Activated naive CD8-positive, alpha-beta T cell treated with anti-CD3 and anti-CD28 coated beads, Interleukin-2, amount 10 ng/mL, durations not matched to agents 7 days and 5 days (primary cell): ENCODE results near the gene RSPH6A. TPM values are rescaled to one million over a fixed set of nuclear protein-coding genes. Genes with fewer than 3 reads are reported as not detected.
A peak's percentile ranks its signal among the peaks of the same experiment; 100 is the strongest.
"Not testable (repeated sequence)": the region's sequence is repeated elsewhere in the genome, so short reads cannot be mapped to it uniquely, and the experiment has no call there.

Experiments used
- ATAC-seq: fragments of 150-1000 bp; cut with Tn5 transposase; one replicate; pipeline ENCODE4 v1.10.0; 2021; ENCODE audit warnings: low read depth, moderate library complexity
- POLR2A ChIA-PET: fragments of 350-600 bp; sonication (Branson Sonifier 250); formaldehyde crosslinking; loops from one replicate; lab custom pipeline; 2021; ENCODE audit warnings: antibody characterized with exemption; lab: Charles Lee
- DNase-seq: peaks from one replicate; pipeline ENCODE4 v3.0.0; 2021
- H3K27ac Mint-ChIP-seq: one replicate; pipeline ENCODE4 v1.8.0; 2022; ENCODE audit warnings: mild to moderate bottlenecking, mixed read lengths
- H3K27me3 Mint-ChIP-seq: one replicate; pipeline ENCODE4 v1.8.0; 2022; ENCODE audit warnings: mild to moderate bottlenecking, moderate library complexity, mixed read lengths
- H3K36me3 Mint-ChIP-seq: one replicate; pipeline ENCODE4 v1.8.0; 2021; ENCODE audit warnings: mild to moderate bottlenecking, mixed read lengths
- H3K4me1 Mint-ChIP-seq: one replicate; pipeline ENCODE4 v1.8.0; 2021; ENCODE audit warnings: mixed read lengths
- H3K4me3 Mint-ChIP-seq: one replicate; pipeline ENCODE4 v1.8.0; 2022; ENCODE audit warnings: mild to moderate bottlenecking, moderate library complexity, mixed read lengths
- H3K9me3 Mint-ChIP-seq: one replicate; pipeline ENCODE4 v1.8.0; 2021; ENCODE audit warnings: mixed read lengths
- total RNA-seq, 2 experiments: library from RNA; stranded (reverse); gene quantifications; one replicate each; pipeline ENCODE4 v1.2.3, GENCODE V29; 2021

RSPH6A gene
- total RNA-seq, 2 experiments from 2014 or later = 0.30 to 0.40 TPM

DNA sequence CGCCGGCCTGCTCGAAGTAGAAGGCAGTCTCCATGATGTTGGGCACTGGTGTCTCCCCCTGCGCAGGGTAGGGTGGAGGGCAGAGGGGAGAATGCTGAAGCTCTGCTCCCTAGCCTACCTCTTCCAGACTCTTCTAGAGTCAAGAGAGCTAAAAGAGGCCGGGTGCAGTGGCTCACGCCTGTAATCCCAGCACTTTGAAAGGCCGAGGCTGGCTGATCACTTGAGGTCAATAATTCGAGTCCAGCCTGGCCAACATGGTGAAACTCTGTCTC lies 10.2 kb downstream of the RSPH6A start:
- POLR2A ChIA-PET = no interaction called here
- no peaks in the 10 kb centered on the region for H3K9me3 Mint-ChIP-seq
- H3K4me1 Mint-ChIP-seq = peaks cover 6% of the 10 kb centered on the region
- no peak overlapping the region for H3K27ac Mint-ChIP-seq
- no peak for DNase-seq
- no peak overlapping the region for H3K4me3 Mint-ChIP-seq
- ATAC-seq = no peak
- no peaks in the 10 kb centered on the region for H3K36me3 Mint-ChIP-seq
- H3K27me3 Mint-ChIP-seq = peaks cover 21% of the 10 kb centered on the region

- Mint-ChIP-seq H3K27me3 (peaks cover 25% of the 10 kb centered on the region), H3K36me3 (no peaks in the 10 kb centered on the region), H3K9me3 (no peaks in the 10 kb centered on the region), H3K27ac (no peak overlapping the region), H3K4me3 (no peak overlapping the region), H3K4me1 (peaks cover under 1% of the 10 kb centered on the region)
- POLR2A ChIA-PET = no interaction called here
- ATAC-seq = no peak
- DNase-seq = no peak
Measured at GRCh38 chr19:45804140-45804958, 10.8 kb downstream of the RSPH6A start.

DNA sequence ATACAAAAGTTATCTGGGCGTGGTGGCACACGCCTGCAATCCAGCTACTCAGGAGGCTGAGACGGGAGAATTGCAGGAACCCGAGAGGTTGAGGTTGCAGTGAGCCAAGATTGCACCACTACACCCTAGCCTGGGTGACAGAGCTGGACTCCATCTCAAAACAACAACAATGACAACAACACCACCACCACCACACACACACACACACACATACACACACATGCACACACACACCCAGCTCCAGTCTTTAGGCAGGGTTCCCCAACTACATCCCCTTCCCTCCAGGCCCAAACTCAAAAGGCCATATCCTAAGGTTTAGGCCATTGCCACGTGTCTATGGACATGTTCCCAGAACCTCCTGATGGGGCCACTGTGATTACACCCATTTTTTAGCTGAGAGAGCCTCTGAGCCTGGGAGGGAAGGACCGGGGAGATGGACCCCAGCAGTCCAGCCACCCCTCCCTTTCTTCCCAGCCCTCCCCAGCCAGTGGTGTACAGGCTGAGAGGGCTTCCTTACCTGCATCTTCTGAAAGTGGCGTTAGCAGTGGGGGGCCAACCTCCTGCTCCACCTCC lies 13.4 kb downstream of the RSPH6A start:
- no peak for ATAC-seq
- no peak for DNase-seq
- Mint-ChIP-seq H3K36me3 (no peaks in the 10 kb centered on the region), H3K4me1 (peaks cover 5% of the 10 kb centered on the region), H3K27ac (no peak overlapping the region), H3K4me3 (no peak overlapping the region), H3K9me3 (no peaks in the 10 kb centered on the region), H3K27me3 (peaks cover 35% of the 10 kb centered on the region)
- POLR2A ChIA-PET = no interaction called here

- Mint-ChIP-seq H3K27me3 (peaks cover 49% of the 10 kb centered on the region), H3K9me3 (no peaks in the 10 kb centered on the region), H3K4me1 (peaks cover 5% of the 10 kb centered on the region), H3K27ac (no peak overlapping the region), H3K36me3 (no peaks in the 10 kb centered on the region), H3K4me3 (no peak overlapping the region)
- DNase-seq (no peak), ATAC-seq (no peak)
- POLR2A ChIA-PET = interaction anchor here (0.6 to 2.7 kb wide), 4 partner anchors 14 to 86 kb away, joined by 4 to 37 read pairs (median 4); partner anchors contain the start of gene SIX5
Measured at GRCh38 chr19:45800070-45800553, 15.0 kb downstream of the RSPH6A start.

GRCh38 chr19:45799541-45799940 lies 15.6 kb downstream of the RSPH6A start:
- H3K4me1 Mint-ChIP-seq, DNase-seq, ATAC-seq, H3K27ac Mint-ChIP-seq, H3K36me3 Mint-ChIP-seq, H3K4me3 Mint-ChIP-seq, H3K9me3 Mint-ChIP-seq: not testable (repeated sequence)
- POLR2A ChIA-PET = interaction anchor here (1.2 to 2.7 kb wide), 3 partner anchors 15 to 30 kb away, joined by 4 to 37 read pairs (median 4); partner anchors contain the start of gene SIX5
- peaks cover 55% of the 10 kb centered on the region for H3K27me3 Mint-ChIP-seq

DNA sequence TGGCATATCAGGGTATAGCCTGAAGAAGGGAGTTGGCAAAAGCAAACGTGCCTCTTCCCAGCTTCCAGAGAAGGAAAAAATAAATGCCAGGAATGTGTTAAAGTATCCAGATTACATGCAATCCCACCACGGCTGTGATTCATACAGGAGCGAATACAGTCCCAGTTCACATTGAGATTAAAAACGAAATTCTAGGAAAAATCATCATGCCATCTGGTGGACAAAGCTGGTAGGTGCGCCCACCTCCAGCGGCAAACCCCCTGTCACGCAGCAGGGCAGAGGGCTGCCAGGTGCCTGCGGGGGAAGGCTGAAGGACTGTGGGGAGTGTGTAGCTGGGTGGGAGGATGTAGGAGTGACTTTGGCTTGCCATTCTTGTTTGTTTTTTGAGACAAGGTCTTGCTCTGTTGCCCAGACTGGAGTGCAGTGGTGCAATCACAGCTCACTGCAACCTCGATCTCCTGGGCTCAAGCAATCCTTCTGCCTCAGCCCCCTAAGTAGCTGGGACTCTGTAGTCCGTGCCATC lies 16.1 kb downstream of the RSPH6A start:
- Mint-ChIP-seq H3K27me3 (peaks cover 59% of the 10 kb centered on the region), H3K4me3 (no peak overlapping the region), H3K9me3 (no peaks in the 10 kb centered on the region), H3K27ac (no peak overlapping the region), H3K4me1 (peaks cover 6% of the 10 kb centered on the region), H3K36me3 (no peaks in the 10 kb centered on the region)
- POLR2A ChIA-PET = interaction anchor here (1.2 to 2.7 kb wide), 3 partner anchors 15 to 30 kb away, joined by 4 to 37 read pairs (median 4); partner anchors contain the start of gene SIX5
- DNase-seq (peak; percentile 63), ATAC-seq (peak; percentile 69)

GRCh38 chr19:45794627-45795026 lies 20.5 kb downstream of the RSPH6A start:
- POLR2A ChIA-PET = interaction anchor here (0.9 to 1.4 kb wide), 3 partner anchors 13 to 23 kb away, joined by 3 read pairs; partner anchors contain the start of gene RSPH6A
- Mint-ChIP-seq H3K36me3 (peaks cover 6% of the 10 kb centered on the region), H3K27ac (no peak overlapping the region), H3K4me3 (no peak overlapping the region), H3K4me1 (peaks cover 33% of the 10 kb centered on the region), H3K9me3 (no peaks in the 10 kb centered on the region), H3K27me3 (peaks cover 61% of the 10 kb centered on the region)
- no peak for ATAC-seq
- DNase-seq = no peak

DNA sequence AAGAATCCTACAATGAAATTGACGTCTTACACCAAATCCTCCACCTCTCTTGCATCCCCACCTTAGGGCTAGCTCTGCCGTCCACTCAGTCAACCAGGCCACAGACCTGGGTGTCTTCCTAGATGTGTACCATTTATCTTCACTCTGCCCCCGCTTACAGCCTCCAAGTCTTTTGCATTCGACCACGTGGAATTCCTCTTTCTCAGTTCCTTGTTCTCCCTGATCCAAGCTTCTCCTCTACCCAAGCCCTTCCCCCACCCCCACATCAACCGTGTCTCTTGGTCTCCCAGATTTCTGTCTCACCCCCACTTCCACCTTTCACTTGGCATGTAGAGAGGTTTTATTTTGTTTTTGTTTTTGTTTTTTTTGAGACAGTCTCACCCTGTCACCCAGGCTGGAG lies 21.2 kb downstream of the RSPH6A start:
- no peak for ATAC-seq
- no peak overlapping the region for H3K4me3 Mint-ChIP-seq
- POLR2A ChIA-PET = interaction anchor here (1.0 kb wide), 1 partner anchor 12 kb away, joined by 3 read pairs; no protein-coding TSS in a partner anchor
- peaks cover 14% of the 10 kb centered on the region for H3K36me3 Mint-ChIP-seq
- peaks cover 30% of the 10 kb centered on the region for H3K4me1 Mint-ChIP-seq
- H3K27me3 Mint-ChIP-seq = peaks cover 65% of the 10 kb centered on the region
- H3K27ac Mint-ChIP-seq = no peak overlapping the region
- no peak for DNase-seq
- no peaks in the 10 kb centered on the region for H3K9me3 Mint-ChIP-seq

DNA sequence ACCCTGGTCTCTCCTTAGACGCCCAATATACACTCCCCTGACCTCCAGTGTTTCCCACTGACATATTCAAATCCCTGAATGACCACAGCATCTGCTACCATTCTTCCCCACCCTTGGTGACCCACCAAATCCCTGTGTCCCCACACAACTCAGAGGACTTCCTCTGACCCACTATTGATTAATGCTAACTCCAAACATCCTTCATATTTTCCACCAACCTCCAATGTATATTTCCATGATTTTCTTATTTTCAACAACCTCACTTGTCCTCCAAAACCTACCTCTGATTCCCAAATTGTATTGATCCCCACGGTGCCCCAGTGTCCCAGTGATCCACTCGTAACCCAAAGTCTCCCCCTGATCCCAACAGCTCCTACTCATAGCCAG lies 21.9 kb downstream of the RSPH6A start:
- H3K4me1 Mint-ChIP-seq = peaks cover 30% of the 10 kb centered on the region
- ATAC-seq = peak; percentile 17
- peaks cover 65% of the 10 kb centered on the region for H3K27me3 Mint-ChIP-seq
- no peak for DNase-seq
- H3K4me3 Mint-ChIP-seq = peak overlapping the region; percentile 77
- POLR2A ChIA-PET = interaction anchor here (0.6 to 2.6 kb wide), 4 partner anchors 11 to 1329 kb away, joined by 3 to 17 read pairs (median 6); partner anchors contain the start of genes DMPK and SIX5
- H3K9me3 Mint-ChIP-seq = no peaks in the 10 kb centered on the region
- H3K27ac Mint-ChIP-seq = peak overlapping the region; percentile 71
- H3K36me3 Mint-ChIP-seq = peaks cover 19% of the 10 kb centered on the region

- peaks cover 22% of the 10 kb centered on the region for H3K36me3 Mint-ChIP-seq
- peaks cover 64% of the 10 kb centered on the region for H3K27me3 Mint-ChIP-seq
- ATAC-seq = peak; percentile 79
- DNase-seq = peak; percentile 100
- POLR2A ChIA-PET = interaction anchor here (0.6 to 2.6 kb wide), 4 partner anchors 10 to 1329 kb away, joined by 3 to 17 read pairs (median 6); partner anchors contain the start of genes DMPK and SIX5
- H3K9me3 Mint-ChIP-seq = no peaks in the 10 kb centered on the region
- peaks cover 28% of the 10 kb centered on the region for H3K4me1 Mint-ChIP-seq
- peak within 1 kb of the TSS; percentile 88 for H3K4me3 Mint-ChIP-seq
- peak within 1 kb of the TSS; percentile 71 for H3K27ac Mint-ChIP-seq
Measured at GRCh38 chr19:45792470-45793177, 22.5 kb downstream of the RSPH6A start, which contains the start of gene DMWD. DMWD (minus strand) TSS chr19:45792845; CDS start chr19:45792756, 89 bp downstream.

DNA sequence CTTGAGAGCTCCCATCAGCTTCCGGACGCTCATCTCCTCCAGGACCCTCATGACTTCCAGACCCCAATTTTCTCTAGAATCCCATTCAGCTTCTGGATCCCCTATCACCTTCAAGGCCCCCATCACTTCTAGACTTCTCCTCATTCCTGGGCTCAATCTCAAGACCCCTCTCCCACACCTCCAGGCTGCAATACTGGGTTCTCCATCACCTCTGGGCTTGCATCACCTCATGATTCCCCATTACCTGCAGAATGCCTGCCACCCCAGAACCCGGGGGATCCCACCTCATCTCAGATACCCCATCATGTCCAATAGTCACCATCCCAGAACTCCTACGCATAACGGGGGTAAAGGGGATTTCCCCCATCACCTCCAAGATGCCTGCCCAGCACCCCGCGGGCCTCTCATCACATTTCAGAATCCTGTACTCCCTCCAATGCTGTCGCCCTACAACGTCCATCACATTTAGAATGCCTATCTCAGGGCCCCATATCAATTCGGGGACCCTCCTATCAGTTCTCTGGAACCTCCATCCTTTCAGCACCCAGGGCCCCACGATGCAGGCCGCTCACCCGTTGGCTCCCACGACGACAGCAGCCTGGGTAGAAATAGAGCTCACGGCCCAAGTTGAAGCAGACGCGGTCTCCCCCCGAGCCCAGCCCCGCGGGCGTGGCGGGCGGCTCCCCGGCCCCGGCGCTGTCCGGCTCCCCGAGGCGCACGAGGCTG lies 23.2 kb downstream of the RSPH6A start:
- no peaks in the 10 kb centered on the region for H3K9me3 Mint-ChIP-seq
- ATAC-seq (peak; percentile 23), DNase-seq (no peak)
- peaks cover 28% of the 10 kb centered on the region for H3K4me1 Mint-ChIP-seq
- peak overlapping the region; percentile 62 for H3K27ac Mint-ChIP-seq
- H3K27me3 Mint-ChIP-seq = peaks cover 67% of the 10 kb centered on the region
- peak overlapping the region; percentile 88 for H3K4me3 Mint-ChIP-seq
- POLR2A ChIA-PET = interaction anchor here (1.5 to 2.6 kb wide), 3 partner anchors 10 to 23 kb away, joined by 8 to 17 read pairs (median 9); partner anchors contain the start of genes DMPK and SIX5
- peaks cover 25% of the 10 kb centered on the region for H3K36me3 Mint-ChIP-seq

- H3K9me3 Mint-ChIP-seq = no peaks in the 10 kb centered on the region
- peak overlapping the region; percentile 56 for H3K27ac Mint-ChIP-seq
- DNase-seq (no peak), ATAC-seq (peak; percentile 13)
- peaks cover 27% of the 10 kb centered on the region for H3K36me3 Mint-ChIP-seq
- peak overlapping the region; percentile 88 for H3K4me3 Mint-ChIP-seq
- POLR2A ChIA-PET = interaction anchor here (1.3 to 2.6 kb wide), 3 partner anchors 9 to 22 kb away, joined by 5 to 9 read pairs (median 8); partner anchors contain the start of genes DMPK and SIX5
- peaks cover 61% of the 10 kb centered on the region for H3K27me3 Mint-ChIP-seq
- peaks cover 28% of the 10 kb centered on the region for H3K4me1 Mint-ChIP-seq
Measured at GRCh38 chr19:45790942-45791341, 24.2 kb downstream of the RSPH6A start.
